Endothelial cell (in vitro differentiated cells): Measurements from ENCODE around the gene VSTM2L. TPM values are rescaled to one million over a fixed set of nuclear protein-coding genes. Genes with fewer than 3 reads are reported as not detected.

Source experiments
- DNase-seq: peaks from one replicate; pipeline ENCODE4 v3.0.0; 2021; ENCODE audit warnings: low spot score
- H3K27ac Mint-ChIP-seq: one replicate; pipeline ENCODE4 v1.8.0; 2021; ENCODE audit warnings: mixed read lengths, inconsistent platforms; ENCODE audit not compliant: unreplicated experiment
- H3K27me3 Mint-ChIP-seq: one replicate; pipeline ENCODE4 v1.8.0; 2021; ENCODE audit warnings: mild to moderate bottlenecking, moderate library complexity, mixed read lengths, inconsistent platforms; ENCODE audit not compliant: unreplicated experiment
- H3K36me3 Mint-ChIP-seq: one replicate; pipeline ENCODE4 v1.8.0; 2021; ENCODE audit warnings: mild to moderate bottlenecking, low read depth, mixed read lengths, inconsistent platforms; ENCODE audit not compliant: unreplicated experiment
- H3K4me1 Mint-ChIP-seq: one replicate; pipeline ENCODE4 v1.8.0; 2021; ENCODE audit warnings: mild to moderate bottlenecking, mixed read lengths, inconsistent platforms; ENCODE audit not compliant: unreplicated experiment
- H3K4me3 Mint-ChIP-seq: one replicate; pipeline ENCODE4 v1.8.0; 2021; ENCODE audit warnings: mild to moderate bottlenecking, mixed read lengths, inconsistent platforms; ENCODE audit not compliant: unreplicated experiment
- H3K9me3 Mint-ChIP-seq: one replicate; pipeline ENCODE4 v1.8.0; 2021; ENCODE audit warnings: mixed read lengths, inconsistent platforms; ENCODE audit not compliant: unreplicated experiment
- CTCF ChIP-seq: fragments of 200-600 bp; sonication (generic); IDR thresholded peaks from one replicate; pipeline ENCODE4 v1.5.0; 2021; ENCODE audit warnings: antibody characterized with exemption; ENCODE audit not compliant: unreplicated experiment
- total RNA-seq: library from RNA; stranded (reverse); fragmentation: NEBNext Ultra II Directional; extraction: Animal tissue kit (Norgen Biotek cat#: 25700); gene quantifications from one replicate; pipeline ENCODE4 v1.2.1, GENCODE V29; 2021; ENCODE audit not compliant: unreplicated experiment

Gene VSTM2L
- total RNA-seq, 1 donor from 2014 or later = 1.6 TPM

GRCh38 chr20:37934634-37935375 is 31.9 kb downstream of the VSTM2L start:
- no peak for DNase-seq
- Mint-ChIP-seq H3K27me3 (peaks cover 7% of the 10 kb centered on the region), H3K4me1 (peaks cover 3% of the 10 kb centered on the region), H3K27ac (no peak overlapping the region), H3K36me3 (peaks cover 3% of the 10 kb centered on the region), H3K9me3 (no peaks in the 10 kb centered on the region), H3K4me3 (no peak overlapping the region)
- TF ChIP-seq CTCF = no peak

GRCh38 chr20:37935435-37935834 is 32.5 kb downstream of the VSTM2L start:
- no peak for TF ChIP-seq CTCF
- Mint-ChIP-seq H3K4me3 (no peak overlapping the region), H3K27ac (no peak overlapping the region), H3K9me3 (no peaks in the 10 kb centered on the region), H3K36me3 (peaks cover 4% of the 10 kb centered on the region), H3K4me1 (peaks cover 3% of the 10 kb centered on the region), H3K27me3 (peaks cover 7% of the 10 kb centered on the region)
- no peak for DNase-seq

- no peak for DNase-seq
These were observed 33.1 kb downstream of the VSTM2L start for GRCh38 chr20:37936041-37936440.

GRCh38 chr20:37936451-37936850 is 33.5 kb downstream of the VSTM2L start:
- H3K36me3 Mint-ChIP-seq = peaks cover 7% of the 10 kb centered on the region
- peaks cover 6% of the 10 kb centered on the region for H3K27me3 Mint-ChIP-seq
- no peak overlapping the region for H3K27ac Mint-ChIP-seq
- peaks cover 3% of the 10 kb centered on the region for H3K4me1 Mint-ChIP-seq
- no peak for DNase-seq
- no peaks in the 10 kb centered on the region for H3K9me3 Mint-ChIP-seq
- no peak for TF ChIP-seq CTCF
- H3K4me3 Mint-ChIP-seq = no peak overlapping the region

More at GRCh38 chr20:37936041-37936440, 33.1 kb downstream of the VSTM2L start:
- H3K27ac Mint-ChIP-seq = no peak overlapping the region
- no peak for TF ChIP-seq CTCF
- no peak overlapping the region for H3K4me3 Mint-ChIP-seq
- H3K9me3 Mint-ChIP-seq = no peaks in the 10 kb centered on the region
- peaks cover 7% of the 10 kb centered on the region for H3K36me3 Mint-ChIP-seq
- peaks cover 6% of the 10 kb centered on the region for H3K27me3 Mint-ChIP-seq
- peaks cover 3% of the 10 kb centered on the region for H3K4me1 Mint-ChIP-seq

- H3K4me1 Mint-ChIP-seq = peaks cover 3% of the 10 kb centered on the region
- peaks cover 3% of the 10 kb centered on the region for H3K36me3 Mint-ChIP-seq
- H3K9me3 Mint-ChIP-seq = no peaks in the 10 kb centered on the region
- DNase-seq = no peak
- H3K27me3 Mint-ChIP-seq = peaks cover 3% of the 10 kb centered on the region
- H3K4me3 Mint-ChIP-seq = no peak overlapping the region
- TF ChIP-seq CTCF = no peak
- H3K27ac Mint-ChIP-seq = no peak overlapping the region
These were observed 34.8 kb downstream of the VSTM2L start for GRCh38 chr20:37937686-37938085.
